GM18508 (cell line): ENCODE data around the gene DTNA.
"Not testable (repeated sequence)": the region's sequence is repeated elsewhere in the genome, so short reads cannot be mapped to it uniquely, and the experiment has no call there.

Experiments
- ATAC-seq: cut with Tn5 transposase; IDR thresholded peaks from one replicate; pipeline ENCODE4 v1.9.1; 2021; ENCODE audit warnings: moderate number of reproducible peaks; ENCODE audit not compliant: insufficient read depth, unreplicated experiment

DTNA gene

DNA sequence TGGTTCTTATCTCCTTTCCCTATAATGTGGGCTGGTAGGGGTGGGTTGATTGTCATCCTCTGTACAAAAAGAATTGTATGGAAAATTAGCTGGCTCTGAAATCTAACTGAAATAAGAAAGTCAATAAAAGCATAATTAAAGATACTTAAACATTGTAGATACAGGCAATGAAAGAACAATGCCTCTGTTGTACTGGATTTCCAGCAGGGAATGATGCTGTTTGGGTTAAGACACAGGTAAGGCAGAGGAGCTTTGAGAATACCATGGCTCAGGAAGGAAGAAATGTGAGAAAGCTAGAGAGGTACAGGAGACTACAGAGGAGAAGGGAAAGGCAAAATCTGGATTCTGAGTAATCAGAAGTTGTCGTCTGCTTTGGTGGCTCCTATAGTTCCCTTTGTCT is 10.1 kb downstream of the DTNA start:
- no peak for ATAC-seq

DNA sequence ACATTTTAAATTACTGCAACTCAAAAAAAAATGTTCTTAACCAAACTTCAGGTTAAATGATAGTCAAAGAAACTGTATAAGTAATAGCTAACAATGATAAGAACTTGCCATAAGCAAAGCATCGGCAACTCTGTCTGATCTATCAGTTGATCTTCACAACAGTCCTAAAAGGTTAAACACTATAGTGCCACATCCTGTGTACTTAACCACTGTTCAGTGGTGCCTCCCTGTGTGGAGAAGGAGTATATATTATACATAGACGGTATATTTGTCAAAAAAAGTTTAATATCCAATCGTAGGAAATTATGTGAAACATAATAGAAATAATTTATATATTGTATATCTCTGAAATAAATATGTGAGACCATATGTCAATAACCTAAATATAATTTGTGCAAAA is 13.0 kb downstream of the DTNA start:
- no peak for ATAC-seq

DNA sequence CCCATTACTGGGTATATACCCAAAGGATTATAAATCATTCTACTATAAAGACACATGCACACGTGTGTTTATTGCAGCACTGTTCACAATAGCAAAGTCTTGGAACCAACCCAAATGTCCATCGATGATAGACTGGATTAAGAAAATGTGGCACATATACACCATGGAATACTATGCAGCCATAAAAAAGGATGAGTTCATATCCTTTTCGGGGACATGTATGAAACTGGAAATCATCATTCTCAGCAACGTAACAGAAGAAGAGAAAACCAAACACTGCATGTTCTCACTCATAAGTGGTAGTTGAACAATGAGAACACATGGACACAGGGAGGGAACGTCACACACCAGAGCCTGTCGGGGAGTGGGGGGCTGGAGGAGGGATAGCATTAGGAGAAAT is 15.6 kb downstream of the DTNA start:
- not testable (repeated sequence) for ATAC-seq

DNA sequence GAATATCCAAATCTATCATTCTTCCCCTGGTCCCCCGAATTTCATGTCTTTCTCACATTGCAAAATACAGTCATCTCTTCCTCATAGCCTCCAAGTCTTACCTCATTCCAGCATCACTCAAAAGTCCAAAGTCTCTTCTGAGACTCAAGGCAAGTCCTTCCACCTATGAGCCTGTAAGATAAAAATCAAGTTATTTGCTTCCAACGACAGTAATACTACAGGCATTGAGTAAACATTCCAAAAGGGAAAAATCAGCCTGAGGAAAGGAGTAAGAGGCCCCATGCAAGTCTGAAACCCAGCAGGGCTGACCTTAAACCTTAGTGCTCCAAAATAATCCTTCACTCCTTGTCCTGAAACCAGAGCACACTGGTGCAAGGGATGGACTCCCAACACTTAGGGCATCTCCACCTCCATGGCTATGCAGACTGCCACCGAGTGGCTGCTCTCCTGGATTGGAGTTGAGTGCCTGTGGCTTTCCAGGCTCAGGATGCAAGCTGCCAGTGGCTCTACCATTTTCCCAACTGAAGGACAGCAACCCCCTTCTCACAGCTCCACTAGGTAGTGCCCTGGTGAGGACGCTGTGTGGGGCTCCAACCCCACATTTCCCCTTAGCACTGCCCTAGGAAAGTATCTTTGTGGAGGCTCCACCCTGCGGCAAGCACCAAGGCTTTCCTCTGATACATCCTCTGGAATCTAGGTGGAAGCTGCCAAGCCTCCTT is 16.3 kb downstream of the DTNA start:
- ATAC-seq = no peak

DNA sequence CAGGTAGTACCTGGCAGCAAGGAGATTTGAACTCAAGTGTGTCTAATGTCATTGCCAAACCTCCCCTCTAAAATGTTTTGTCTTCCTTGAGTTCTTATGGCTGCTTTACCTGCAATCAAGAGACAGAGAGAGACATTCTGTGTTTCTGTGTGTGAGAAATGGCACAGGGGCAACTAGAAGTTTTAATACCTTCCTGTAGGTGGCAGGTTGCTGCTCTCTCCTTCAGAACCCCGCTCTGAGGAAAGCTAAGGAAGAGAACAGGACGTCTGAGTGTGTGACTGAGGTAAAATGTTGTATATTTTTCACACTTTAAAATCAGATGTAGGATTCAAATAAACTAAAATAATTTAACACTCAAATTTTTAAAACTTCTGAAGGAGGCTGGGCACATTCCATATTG is 19.2 kb downstream of the DTNA start:
- no peak for ATAC-seq

DNA sequence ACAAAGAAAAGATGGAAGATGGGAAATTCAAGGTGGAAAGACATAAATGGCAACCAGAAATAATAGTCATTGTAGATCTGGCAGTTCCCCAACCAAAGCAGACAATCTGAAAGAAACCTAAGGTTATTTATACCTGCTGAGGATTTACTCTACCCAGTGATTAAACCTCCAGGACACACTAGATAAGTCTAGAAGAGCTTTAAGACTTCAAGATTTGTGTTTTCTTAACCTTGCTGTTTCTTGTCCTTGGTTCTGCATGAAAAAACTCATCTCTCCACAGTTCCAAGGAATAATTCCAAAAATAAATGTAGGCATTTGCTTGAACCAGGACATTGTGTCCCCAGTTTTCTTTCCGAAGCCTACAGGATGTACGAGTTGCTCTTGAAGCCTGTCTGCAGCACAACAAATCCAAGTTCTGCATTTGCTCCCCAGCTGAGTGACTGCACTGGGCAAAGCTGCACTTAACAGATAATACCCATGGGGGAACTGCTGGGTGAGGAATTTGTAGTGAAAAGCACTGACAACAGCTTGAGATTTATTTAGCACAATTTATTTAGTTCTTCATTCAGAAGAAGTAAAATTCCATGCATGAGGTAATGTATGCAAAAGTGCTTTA is 19.8 kb downstream of the DTNA start:
- no peak for ATAC-seq

DNA sequence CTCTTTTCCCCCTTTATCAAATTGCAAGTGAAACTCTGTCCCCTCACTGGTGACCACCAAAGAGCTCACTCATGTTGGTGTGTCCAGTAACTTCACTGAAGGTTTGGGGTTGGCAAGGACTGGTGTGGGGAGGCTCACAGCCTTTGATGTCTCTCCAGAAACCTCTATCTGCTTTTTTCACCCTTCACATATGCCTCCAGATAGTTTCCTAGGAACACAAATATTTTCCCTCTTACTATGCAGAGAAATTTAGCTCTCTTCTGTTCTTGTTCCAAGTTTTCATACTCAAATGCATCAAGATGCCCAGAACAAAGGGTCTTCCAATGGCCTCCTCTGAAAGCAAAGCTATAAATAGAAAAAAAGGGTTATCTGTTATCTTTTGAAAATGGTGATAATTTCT is 20.7 kb downstream of the DTNA start:
- no peak for ATAC-seq

DNA sequence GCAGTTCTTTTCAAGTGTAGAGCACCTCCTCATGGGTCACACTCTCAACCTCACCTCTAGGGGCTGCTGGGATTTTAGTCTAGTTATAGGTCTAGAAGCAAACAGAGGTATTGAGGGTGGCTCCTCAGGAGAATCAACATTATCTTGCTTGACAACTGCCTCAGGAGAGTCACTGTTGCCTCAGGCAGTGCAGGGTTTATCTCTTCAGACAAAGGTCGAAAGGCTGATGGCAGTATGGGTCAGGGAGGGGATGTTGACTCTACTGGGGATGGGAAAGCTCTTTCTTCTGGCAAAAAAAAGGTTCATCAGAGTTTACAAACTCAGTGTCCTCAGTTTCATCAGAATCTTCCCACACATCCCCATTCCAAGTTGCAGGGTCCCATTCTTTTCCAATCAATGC is 24.0 kb downstream of the DTNA start:
- no peak for ATAC-seq

DNA sequence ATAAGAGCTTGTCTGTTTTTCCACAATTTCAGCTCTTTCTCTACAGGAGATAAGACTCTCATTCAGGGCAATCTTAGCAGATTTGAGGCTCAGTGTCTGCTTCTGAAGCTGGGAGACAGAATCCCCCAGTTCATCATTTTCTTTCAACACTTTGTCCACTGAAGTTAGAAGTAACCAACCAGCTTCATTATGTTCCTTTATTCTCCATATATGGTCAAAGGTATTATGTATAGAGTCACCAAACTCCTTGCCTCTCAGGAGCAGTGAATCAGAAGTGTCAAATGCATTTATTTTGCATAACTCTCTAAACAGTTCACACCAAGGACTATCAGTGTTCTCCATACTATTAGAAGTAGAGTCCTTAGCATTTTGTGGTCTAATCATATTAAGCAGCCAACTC is 24.4 kb downstream of the DTNA start:
- ATAC-seq = not testable (repeated sequence)

DNA sequence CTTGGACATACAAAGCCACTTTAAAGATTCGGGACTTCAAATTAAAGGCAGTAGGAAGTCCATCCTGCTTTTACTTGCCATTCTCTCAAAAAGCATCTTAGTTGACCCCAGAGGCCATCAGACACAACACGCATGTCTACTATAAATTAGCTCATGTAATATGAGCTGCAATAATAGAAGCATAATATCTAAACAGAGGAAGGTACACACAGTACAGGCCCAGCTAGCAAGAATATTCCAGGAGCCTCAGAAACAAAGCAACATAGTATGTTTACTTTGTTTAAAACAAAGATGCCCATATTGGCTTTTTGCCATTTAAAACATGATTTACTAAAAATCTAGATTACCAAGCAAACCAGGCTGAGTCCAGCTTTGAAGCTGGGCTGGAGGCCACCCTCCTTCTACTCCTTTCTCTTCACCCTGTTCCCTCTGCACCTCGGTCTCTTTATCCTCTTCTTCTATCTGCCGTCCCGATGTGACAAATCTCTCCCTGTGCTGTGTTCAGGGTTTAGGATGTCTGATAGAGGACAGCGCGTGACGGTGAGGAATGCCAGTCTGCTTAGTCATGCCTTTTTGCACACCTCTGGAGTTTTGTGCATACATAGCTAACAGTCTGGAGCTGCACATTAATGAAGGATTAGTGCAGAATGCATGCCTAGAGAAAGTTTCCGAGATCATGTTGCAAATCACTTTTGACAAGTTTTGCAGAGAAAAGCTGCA is 28.2 kb downstream of the DTNA start:
- no peak for ATAC-seq

DNA sequence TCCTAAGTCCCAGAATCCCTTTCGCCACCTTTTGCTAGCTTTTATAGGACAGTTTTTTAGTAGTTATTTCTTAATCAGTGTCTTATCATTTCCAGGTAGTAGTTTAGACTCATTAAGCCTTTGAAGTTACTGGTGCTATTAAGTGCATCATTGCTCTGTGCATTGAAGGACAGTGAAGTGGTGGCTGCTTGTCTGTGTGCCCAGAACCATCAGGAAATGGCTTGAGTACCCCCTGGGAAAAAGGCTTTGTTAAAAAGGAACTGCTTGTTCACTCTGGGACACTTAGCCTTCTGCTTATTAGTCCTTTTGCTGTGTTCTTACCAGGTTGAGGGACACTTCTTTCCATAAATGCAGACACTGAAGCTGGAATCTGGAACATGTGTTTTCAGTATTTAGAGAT is 30.0 kb downstream of the DTNA start:
- no peak for ATAC-seq

DNA sequence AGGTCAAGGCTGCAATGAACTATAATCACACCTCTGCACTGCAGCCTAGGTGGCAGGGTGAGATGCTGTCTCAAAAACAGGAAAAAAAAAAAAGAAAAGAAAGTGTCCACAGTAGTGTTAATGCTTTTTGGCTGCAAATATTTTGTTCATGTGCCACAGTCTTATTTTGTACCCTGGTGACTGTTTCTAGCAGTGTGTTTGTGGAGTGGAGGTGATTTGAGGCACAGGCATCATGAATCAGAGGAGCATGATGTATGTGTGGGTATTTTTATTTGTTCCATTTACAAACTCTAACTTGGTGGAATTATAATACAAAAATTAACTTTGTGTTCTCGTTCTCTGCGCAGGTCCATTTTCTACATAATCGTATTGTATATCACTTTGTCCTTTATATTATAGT is 30.6 kb downstream of the DTNA start:
- no peak for ATAC-seq

DNA sequence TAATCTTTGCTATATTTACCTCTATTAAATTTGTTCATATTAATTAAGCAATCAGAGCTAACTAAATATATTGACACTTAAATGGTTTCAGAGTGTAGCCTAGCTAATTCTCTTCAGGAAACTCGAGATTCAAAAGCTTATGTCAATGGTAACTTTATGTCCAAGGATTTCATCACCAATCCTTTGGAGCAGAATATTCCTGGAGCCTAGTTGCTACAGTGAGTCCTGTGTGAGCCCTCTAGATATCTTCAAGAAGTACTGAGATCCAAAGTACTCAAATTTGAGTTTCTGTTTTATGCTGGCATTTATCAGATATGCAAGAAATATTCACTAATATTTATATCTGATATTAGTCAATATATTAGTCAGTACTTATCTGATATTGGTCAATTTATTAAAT is 31.3 kb downstream of the DTNA start:
- ATAC-seq = no peak

DNA sequence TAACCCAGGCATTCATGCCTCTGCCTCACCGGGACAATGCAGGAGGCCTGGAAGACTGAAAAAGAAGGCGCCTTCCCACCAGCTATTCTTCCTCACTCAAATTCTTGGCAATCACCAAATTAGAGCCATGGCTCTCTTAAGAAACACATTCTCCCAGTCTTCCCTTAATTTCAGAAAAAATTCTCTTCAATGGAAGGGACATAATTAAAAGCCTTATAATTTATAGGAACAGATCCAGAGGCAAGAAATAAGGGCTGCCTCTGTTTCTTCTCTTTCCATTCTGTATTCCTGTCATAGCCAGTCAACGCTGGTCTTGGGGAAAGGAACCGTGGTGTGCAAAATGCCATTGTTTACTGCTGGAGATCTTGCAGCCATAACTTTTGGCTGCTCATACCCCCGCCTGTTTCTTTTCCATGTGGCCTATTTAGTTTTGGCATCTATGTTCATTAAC is 32.8 kb downstream of the DTNA start:
- no peak for ATAC-seq

DNA sequence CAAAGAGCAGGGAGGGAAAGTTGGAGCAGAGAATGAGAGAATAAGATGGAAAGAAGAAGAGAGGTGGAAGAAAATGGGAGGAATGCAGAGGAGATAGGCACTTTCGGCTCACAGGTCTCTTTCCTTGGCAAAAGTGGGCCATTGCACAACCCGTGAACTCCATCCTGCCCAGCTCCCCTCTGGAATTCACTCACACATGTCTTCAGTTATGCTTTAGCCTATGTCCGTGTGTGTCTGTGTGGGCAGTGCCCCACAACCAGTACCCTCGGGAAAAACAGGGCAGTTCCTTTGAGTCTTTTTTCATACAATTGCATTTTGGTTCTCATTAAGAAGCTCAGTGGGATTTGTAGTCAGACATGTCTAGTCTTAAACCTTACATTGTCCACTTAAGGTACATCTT is 34.5 kb downstream of the DTNA start:
- ATAC-seq = no peak

DNA sequence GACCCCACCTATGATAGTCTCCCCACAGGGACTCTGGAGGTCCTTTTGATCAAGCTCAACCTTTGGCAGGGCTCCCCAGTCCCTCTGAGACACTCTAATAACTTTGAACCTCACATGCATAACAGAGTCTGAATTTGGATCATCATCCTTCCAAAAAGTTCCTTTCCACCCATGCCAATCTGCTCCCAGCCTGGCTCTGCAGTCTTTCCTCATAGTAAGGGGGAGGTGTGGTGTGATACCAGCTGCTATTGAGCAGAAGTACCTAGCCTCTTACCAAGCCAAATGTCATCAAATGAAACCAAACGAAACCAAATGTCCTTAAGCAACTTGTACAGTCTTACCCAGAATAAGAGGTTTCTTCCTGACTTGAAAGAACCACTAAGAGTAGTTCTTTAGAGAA is 36.5 kb downstream of the DTNA start:
- ATAC-seq = no peak

DNA sequence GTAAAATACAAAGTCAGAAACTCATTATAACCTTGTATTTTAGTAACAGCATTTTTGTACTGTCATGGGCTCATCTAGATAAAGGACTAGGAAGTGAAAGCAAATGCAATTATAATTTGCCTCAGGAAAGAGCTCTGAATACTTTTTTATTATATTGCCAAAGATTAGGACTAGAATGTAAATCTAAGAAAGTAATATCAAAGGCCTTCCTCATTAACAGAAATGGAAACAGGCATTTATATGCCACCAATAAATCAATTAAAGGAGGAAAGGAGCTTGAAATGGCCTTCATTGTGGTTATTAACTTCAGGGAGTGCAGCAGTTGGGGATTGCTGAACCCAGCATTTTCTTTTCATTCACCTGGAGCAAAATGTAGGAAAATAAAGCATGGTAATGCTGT is 39.6 kb downstream of the DTNA start:
- no peak for ATAC-seq

DNA sequence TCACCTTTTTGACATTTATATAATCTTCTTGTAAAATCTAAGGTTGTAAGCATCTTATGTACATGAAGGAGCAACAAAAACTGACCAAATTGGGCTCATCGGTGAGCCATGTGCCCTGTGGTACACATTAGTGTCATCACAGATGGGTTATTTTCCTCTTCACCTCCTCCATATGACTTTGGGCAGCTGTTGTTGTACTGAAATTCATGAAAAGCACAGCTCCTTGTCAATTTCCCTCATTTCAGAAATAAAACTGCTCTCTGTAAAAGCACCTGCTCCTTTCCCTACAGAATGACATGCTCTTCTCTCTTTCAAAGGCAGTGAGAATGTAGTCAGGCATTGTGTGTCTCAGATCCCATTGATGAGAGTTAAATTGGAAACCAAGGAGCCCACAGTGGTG is 42.0 kb downstream of the DTNA start:
- ATAC-seq = no peak

DNA sequence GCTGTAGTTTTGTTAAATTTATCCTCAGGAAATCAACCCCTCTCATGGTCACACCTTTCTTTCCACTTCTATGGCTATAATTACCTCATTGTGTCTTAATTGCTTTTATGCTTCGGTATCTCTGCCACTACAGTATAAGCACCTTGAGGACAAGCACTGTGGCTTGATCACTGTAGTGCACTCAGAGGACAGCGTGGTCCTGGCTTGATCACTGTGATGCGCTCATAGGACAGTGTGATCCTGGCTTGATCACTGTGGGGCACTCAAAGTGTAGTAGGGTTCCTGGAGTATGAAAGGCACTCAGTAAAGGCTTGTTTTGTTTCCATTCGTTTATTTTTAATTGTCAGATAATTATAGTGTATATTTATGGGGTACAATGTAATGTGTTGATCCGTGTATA is 44.2 kb downstream of the DTNA start:
- no peak for ATAC-seq

DNA sequence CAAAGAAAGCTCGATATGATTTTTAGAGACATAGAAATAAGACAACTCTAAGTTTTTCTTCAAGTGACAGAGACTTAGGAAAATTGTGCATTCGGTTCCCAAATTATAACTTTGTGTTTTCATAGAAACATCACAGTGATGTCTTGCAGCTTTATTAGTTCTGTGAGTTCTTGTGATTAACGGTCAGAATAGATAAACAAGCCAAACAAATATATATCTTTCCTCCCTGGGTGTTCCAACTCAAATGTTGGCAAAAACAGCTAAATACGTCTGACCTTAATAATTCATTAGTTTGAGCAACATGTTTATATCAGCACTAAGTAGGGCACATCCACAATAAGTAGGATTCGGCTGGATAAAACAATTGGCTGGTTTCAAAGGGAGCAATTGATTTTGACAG is 47.6 kb downstream of the DTNA start:
- ATAC-seq = no peak

DNA sequence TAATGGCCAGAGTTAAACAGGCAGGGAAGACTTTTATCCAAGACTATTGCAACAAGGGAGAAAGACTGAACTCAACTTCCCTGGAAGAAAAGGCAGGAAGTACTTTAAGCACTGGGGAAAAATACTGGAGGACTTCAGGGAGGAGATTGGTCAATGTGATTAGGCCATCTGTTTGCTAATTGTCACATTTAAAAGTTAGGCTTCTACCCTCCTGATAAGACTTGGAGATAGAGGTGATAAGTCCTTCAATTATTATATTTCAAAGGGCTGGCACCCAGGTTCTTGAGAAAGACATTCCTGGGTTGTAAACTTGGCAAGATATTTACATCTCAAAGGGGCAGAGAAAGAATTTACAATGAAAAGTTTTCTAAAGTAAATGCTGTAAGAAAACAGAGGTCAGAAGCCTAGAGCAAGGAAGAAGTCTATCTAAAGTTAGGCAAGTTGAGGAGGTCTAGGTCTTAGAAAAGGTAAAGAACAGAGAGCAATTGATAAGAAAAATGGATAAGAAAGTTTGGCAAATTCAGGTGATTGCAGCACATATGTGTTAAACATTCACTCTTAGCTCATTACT is 48.4 kb downstream of the DTNA start:
- no peak for ATAC-seq
